Astrocyte (in vitro differentiated cells and primary cell): ENCODE data around the gene TNIK. TPM values are rescaled to one million over a fixed set of nuclear protein-coding genes. Genes with fewer than 3 reads are reported as not detected.
A peak's percentile ranks its signal among the peaks of the same experiment; 100 is the strongest.

ENCODE experiments used
- DNase-seq: peaks from one replicate; pipeline ENCODE4 v3.0.0-alpha.2; 2010; ENCODE audit warnings: low read depth
- FAIRE-seq: peaks from 2 replicates; lab custom pipeline; 2011; peaks lifted over from hg19 to GRCh38; lab: Jason Lieb, UNC
- H2AFZ ChIP-seq: 2 replicates; pipeline ENCODE4 v1.6.0; 2012; ENCODE audit warnings: low read depth, low read length, inconsistent platforms
- H3K27ac ChIP-seq: 2 replicates; pipeline ENCODE4 v1.5.1; 2011; ENCODE audit warnings: low read depth, low read length, inconsistent platforms
- H3K27me3 ChIP-seq: 2 replicates; pipeline ENCODE4 v1.6.0; 2011; ENCODE audit warnings: low read length, inconsistent platforms; ENCODE audit not compliant: insufficient read depth
- H3K36me3 ChIP-seq: 2 replicates; pipeline ENCODE4 v1.5.1; 2011; ENCODE audit warnings: low read length, inconsistent platforms; ENCODE audit not compliant: insufficient read depth
- H3K4me1 ChIP-seq: 2 replicates; pipeline ENCODE4 v1.5.1; 2011; ENCODE audit warnings: low read length, inconsistent platforms; ENCODE audit not compliant: insufficient read depth
- H3K4me2 ChIP-seq: 2 replicates; pipeline ENCODE4 v1.6.0; 2012; ENCODE audit warnings: low read length, inconsistent platforms
- H3K4me3 ChIP-seq: 2 replicates; pipeline ENCODE4 v1.5.1; 2011; ENCODE audit warnings: low read depth, mild to moderate bottlenecking, low read length, inconsistent platforms; ENCODE audit not compliant: insufficient read depth
- H3K79me2 ChIP-seq: 2 replicates; pipeline ENCODE4 v1.6.0; 2012; ENCODE audit warnings: mild to moderate bottlenecking, low read length, inconsistent platforms; ENCODE audit not compliant: insufficient read depth
- H3K9ac ChIP-seq: 2 replicates; pipeline ENCODE4 v1.6.0; 2012; ENCODE audit warnings: mild to moderate bottlenecking, low read length, inconsistent platforms
- H3K9me3 ChIP-seq: 2 replicates; pipeline ENCODE4 v1.5.1; 2012; ENCODE audit warnings: low read depth, mild to moderate bottlenecking, low read length, inconsistent platforms; ENCODE audit not compliant: insufficient read depth
- H4K20me1 ChIP-seq: 2 replicates; pipeline ENCODE4 v1.6.0; 2012; ENCODE audit warnings: low read length, inconsistent platforms; ENCODE audit not compliant: insufficient read depth
- H3K27ac Mint-ChIP-seq: one replicate; pipeline ENCODE4 v1.8.0; 2021; ENCODE audit warnings: mild to moderate bottlenecking, mixed read lengths; ENCODE audit not compliant: unreplicated experiment
- H3K27me3 Mint-ChIP-seq: one replicate; pipeline ENCODE4 v1.8.0; 2021; ENCODE audit warnings: low read depth, mixed read lengths; ENCODE audit not compliant: unreplicated experiment
- H3K36me3 Mint-ChIP-seq: one replicate; pipeline ENCODE4 v1.8.0; 2021; ENCODE audit warnings: low read depth, mixed read lengths; ENCODE audit not compliant: unreplicated experiment
- H3K4me1 Mint-ChIP-seq: one replicate; pipeline ENCODE4 v1.8.0; 2021; ENCODE audit warnings: low read depth, mixed read lengths; ENCODE audit not compliant: unreplicated experiment
- H3K4me3 Mint-ChIP-seq: one replicate; pipeline ENCODE4 v1.8.0; 2021; ENCODE audit warnings: mild to moderate bottlenecking, moderate library complexity, mixed read lengths; ENCODE audit not compliant: unreplicated experiment
- H3K9me3 Mint-ChIP-seq: one replicate; pipeline ENCODE4 v1.8.0; 2021; ENCODE audit warnings: mild to moderate bottlenecking, mixed read lengths; ENCODE audit not compliant: unreplicated experiment
- CTCF ChIP-seq: IDR thresholded peaks from 2 replicates; pipeline ENCODE4 v1.5.1; 2011; ENCODE audit warnings: low read depth, mild to moderate bottlenecking, inconsistent platforms, low read length, moderate library complexity; ENCODE audit not compliant: insufficient read depth
- EZH2 ChIP-seq: IDR thresholded peaks from 2 replicates; pipeline ENCODE4 v1.6.1; 2012; ENCODE audit warnings: mild to moderate bottlenecking, low read length, inconsistent platforms; ENCODE audit not compliant: insufficient read depth
- total RNA-seq: library from RNA; stranded (reverse); gene quantifications from 2 replicates; pipeline ENCODE4 v1.2.1, GENCODE V29; 2021

Gene TNIK
- total RNA-seq, 1 donor from 2014 or later, result 70.0 TPM

- Mint-ChIP-seq H3K4me1 (peaks cover 7% of the 10 kb centered on the region), H3K27ac (no peak overlapping the region), H3K4me3 (no peak overlapping the region), H3K27me3 (no peaks in the 10 kb centered on the region), H3K9me3 (peaks cover 6% of the 10 kb centered on the region), H3K36me3 (peaks cover 8% of the 10 kb centered on the region)
- H3K79me2 ChIP-seq, result peaks cover 2% of the 10 kb centered on the region
- no peaks in the 10 kb centered on the region for H3K27me3 ChIP-seq
- no peaks in the 10 kb centered on the region for H4K20me1 ChIP-seq
- no peak overlapping the region for H2AFZ ChIP-seq
- TF ChIP-seq CTCF (no peak), EZH2 (no peak)
- H3K36me3 ChIP-seq, result no peaks in the 10 kb centered on the region
- no peak overlapping the region for H3K9ac ChIP-seq
- H3K9me3 ChIP-seq, result no peaks in the 10 kb centered on the region
- no peak overlapping the region for H3K4me2 ChIP-seq
- FAIRE-seq (no peak), DNase-seq (no peak)
- no peak overlapping the region for H3K27ac ChIP-seq
- peaks cover under 1% of the 10 kb centered on the region for H3K4me1 ChIP-seq
- H3K4me3 ChIP-seq, result no peak overlapping the region
These were observed 4.3 kb upstream of the TNIK start for GRCh38 chr3:171464462-171464861.

GRCh38 chr3:171462224-171462623 is 2.0 kb upstream of the TNIK start:
- DNase-seq (no peak), FAIRE-seq (no peak)
- Histone ChIP-seq H3K4me3 (no peak overlapping the region), H3K79me2 (peaks cover 20% of the 10 kb centered on the region), H3K9me3 (no peaks in the 10 kb centered on the region), H2AFZ (no peak overlapping the region), H4K20me1 (peaks cover 11% of the 10 kb centered on the region), H3K4me2 (no peak overlapping the region), H3K36me3 (no peaks in the 10 kb centered on the region), H3K9ac (no peak overlapping the region), H3K27ac (no peak overlapping the region), H3K4me1 (peaks cover 9% of the 10 kb centered on the region), H3K27me3 (no peaks in the 10 kb centered on the region)
- Mint-ChIP-seq H3K27ac (no peak overlapping the region), H3K36me3 (peaks cover 8% of the 10 kb centered on the region), H3K4me3 (peak overlapping the region; percentile 100), H3K9me3 (peaks cover 6% of the 10 kb centered on the region), H3K4me1 (peaks cover 9% of the 10 kb centered on the region), H3K27me3 (no peaks in the 10 kb centered on the region)
- TF ChIP-seq CTCF (no peak), EZH2 (no peak)

- H3K27ac Mint-ChIP-seq, result peak overlapping the region; percentile 77
- no peak for FAIRE-seq
These were observed 1.3 kb upstream of the TNIK start for GRCh38 chr3:171461525-171461917.

More at GRCh38 chr3:171461525-171461917, 1.3 kb upstream of the TNIK start:
- H3K4me3 ChIP-seq, result peak overlapping the region; percentile 68
- Mint-ChIP-seq H3K36me3 (peaks cover 8% of the 10 kb centered on the region), H3K9me3 (peaks cover 6% of the 10 kb centered on the region), H3K4me1 (peaks cover 14% of the 10 kb centered on the region), H3K4me3 (peak overlapping the region; percentile 100), H3K27me3 (no peaks in the 10 kb centered on the region)
- H3K36me3 ChIP-seq, result no peaks in the 10 kb centered on the region
- TF ChIP-seq CTCF (no peak), EZH2 (no peak)
- H3K9ac ChIP-seq, result peak overlapping the region; percentile 81
- no peaks in the 10 kb centered on the region for H3K27me3 ChIP-seq
- peak overlapping the region; percentile 87 for H2AFZ ChIP-seq
- H3K27ac ChIP-seq, result no peak overlapping the region
- peaks cover 18% of the 10 kb centered on the region for H4K20me1 ChIP-seq
- H3K4me2 ChIP-seq, result peak overlapping the region; percentile 93
- H3K9me3 ChIP-seq, result no peaks in the 10 kb centered on the region
- DNase-seq, result no peak
- H3K4me1 ChIP-seq, result peaks cover 9% of the 10 kb centered on the region
- peaks cover 27% of the 10 kb centered on the region for H3K79me2 ChIP-seq
